Measurements from ENCODE around the gene CAPNS2.

GRCh38 chr16:55566432-55567175 is at the start of gene CAPNS2:
- TF ChIP-seq ZNF274 (IDR thresholded peaks at IDR 0.05; ENCODE audit: low read depth, low read length) (no peak), YY1 (IDR thresholded peaks at IDR 0.05; ENCODE audit: insufficient read depth, insufficient read length) (no peak)

All from NT2/D1 (cell line).